Right cardiac atrium (tissue), 5 donors: ENCODE results near the gene KRT13. TPM values are rescaled to one million over a fixed set of nuclear protein-coding genes. Genes with fewer than 3 reads are reported as not detected.
"Not testable (repeated sequence)": the region's sequence is repeated elsewhere in the genome, so short reads cannot be mapped to it uniquely, and the experiment has no call there.

Experiments used
- ATAC-seq, 2 donors: fragments of 200-7000 bp; cut with Tn5 transposase; one replicate each; pipeline versions ENCODE4 v1.8.0 to v1.9.1; 2020; ENCODE audit warnings: moderate library complexity in 2 of 2, mild to moderate bottlenecking in 1 of 2
- DNase-seq, 3 donors: peaks; one replicate each; pipeline ENCODE4 v3.0.0-alpha.2; 2020
- H3K27ac ChIP-seq: one replicate; pipeline ENCODE4 v1.5.1; 2013; ENCODE audit warnings: mild to moderate bottlenecking, low read length, control low read depth, moderate library complexity
- H3K27me3 ChIP-seq: one replicate; pipeline ENCODE4 v1.6.1; 2013; ENCODE audit not compliant: control insufficient read depth, insufficient read depth
- H3K4me1 ChIP-seq: one replicate; pipeline ENCODE4 v1.6.1; 2013; ENCODE audit warnings: low read length; ENCODE audit not compliant: control insufficient read depth, insufficient read depth
- H3K4me3 ChIP-seq: one replicate; pipeline ENCODE4 v1.5.1; 2013; ENCODE audit warnings: low read length, control low read depth
- H3K9me3 ChIP-seq: one replicate; pipeline ENCODE4 v1.6.1; 2013; ENCODE audit warnings: low read length; ENCODE audit not compliant: control insufficient read depth
- WGBS: extraction: QIAGEN DNeasy Blood & Tissue Kit; methylation state at CpG from one replicate; pipeline ENCODE4 v1.1.7; 2013; 5-methylcytosine and 5-hydroxymethylcytosine counted together
- intact Hi-C, 4 donors: fragments of 100-400 bp; cut with DNase I; formaldehyde crosslinking; loops; one replicate each; pipeline versions ENCODE4 v1.11.0 to v1.14.0; 2022 to 2023
- polyA plus RNA-seq: library from polyadenylated mRNA; stranded (reverse); fragments of 200-250 nt; gene quantifications from one replicate; pipeline ENCODE4 v1.2.3, GENCODE V29; 2013
- total RNA-seq, 4 donors: library from RNA; stranded (reverse); fragmentation: NEBNext Ultra II Directional; extraction: Animal tissue kit (Norgen Biotek cat#: 25700); gene quantifications; one replicate each; pipeline ENCODE4 v1.2.1, GENCODE V29; 2021
- donor health status: healthy with polysubstance abuse.
- donor health status: DM: no; HTN: yes; CAD: no.
- donor health status: DM: no; HTN: no; CAD: no.
- donor health status: DM: no; HTN: yes; CAD: no; lungs with severe emphysema.
- donor health status: DM: yes; HTN: yes; CAD: no.

KRT13 gene
- total and polyA plus RNA-seq, 5 donors = 2.1 TPM; not detected in 4

- no peak overlapping the region for H3K27ac ChIP-seq
- no peak for DNase-seq
- no peaks in the 10 kb centered on the region for H3K4me1 ChIP-seq
- no peak overlapping the region for H3K4me3 ChIP-seq
- no peaks in the 10 kb centered on the region for H3K9me3 ChIP-seq
- intact Hi-C loops = loop anchor here (5.0 to 10.0 kb wide), 5 partner anchors 100 to 642 kb away; no protein-coding TSS in a partner anchor
- over 99% methylated on average over 3 of the region's 3 CpGs for WGBS
- H3K27me3 ChIP-seq = no peaks in the 10 kb centered on the region
- no peak for ATAC-seq
Observed at GRCh38 chr17:41546819-41547218, 41.4 kb upstream of the KRT13 start.

GRCh38 chr17:41545829-41546410 is 40.5 kb upstream of the KRT13 start:
- Histone ChIP-seq H3K27ac (no peak overlapping the region), H3K4me1 (no peaks in the 10 kb centered on the region), H3K4me3 (no peak overlapping the region), H3K9me3 (no peaks in the 10 kb centered on the region), H3K27me3 (no peaks in the 10 kb centered on the region)
- DNase-seq = no peak
- no peak for ATAC-seq
- 81% methylated on average over 13 of the region's 13 CpGs for WGBS
- intact Hi-C loops = loop anchor here (5.0 to 10.0 kb wide), 5 partner anchors 101 to 641 kb away; no protein-coding TSS in a partner anchor

GRCh38 chr17:41544935-41545334 is 39.5 kb upstream of the KRT13 start:
- Histone ChIP-seq H3K9me3 (no peaks in the 10 kb centered on the region), H3K27ac (no peak overlapping the region), H3K4me1 (no peaks in the 10 kb centered on the region), H3K4me3 (no peak overlapping the region), H3K27me3 (no peaks in the 10 kb centered on the region)
- ATAC-seq (no peak), DNase-seq (no peak)
- WGBS = 91% methylated on average over 5 of the region's 5 CpGs
- intact Hi-C loops = loop anchor here (5.0 to 10.0 kb wide), 5 partner anchors 102 to 640 kb away; no protein-coding TSS in a partner anchor

- no peak overlapping the region for H3K4me3 ChIP-seq
- intact Hi-C loops = loop anchor here in 2 of 4 donors (10.0 kb wide), 2 partner anchors 630 to 640 kb away; no protein-coding TSS in a partner anchor
- no peaks in the 10 kb centered on the region for H3K4me1 ChIP-seq
- H3K9me3 ChIP-seq = no peaks in the 10 kb centered on the region
- DNase-seq (no peak), ATAC-seq (no peak)
- H3K27me3 ChIP-seq = no peaks in the 10 kb centered on the region
- no peak overlapping the region for H3K27ac ChIP-seq
- 49% methylated on average over 5 of the region's 5 CpGs for WGBS
Observed at GRCh38 chr17:41544491-41544892, 39.1 kb upstream of the KRT13 start.

GRCh38 chr17:41542786-41543185 is 37.4 kb upstream of the KRT13 start:
- not testable (repeated sequence) for H3K4me3 ChIP-seq, H3K9me3 ChIP-seq, H3K27me3 ChIP-seq, H3K4me1 ChIP-seq, H3K27ac ChIP-seq, DNase-seq, ATAC-seq
- intact Hi-C loops = loop anchor here in 2 of 4 donors (10.0 kb wide), 2 partner anchors 628 to 638 kb away; no protein-coding TSS in a partner anchor
- WGBS = 84% methylated on average over 10 of the region's 10 CpGs

GRCh38 chr17:41542357-41542756 is 36.9 kb upstream of the KRT13 start:
- H3K4me3 ChIP-seq = no peak overlapping the region
- no peaks in the 10 kb centered on the region for H3K9me3 ChIP-seq
- no peaks in the 10 kb centered on the region for H3K27me3 ChIP-seq
- no peak overlapping the region for H3K27ac ChIP-seq
- 58% methylated on average over 2 of the region's 2 CpGs for WGBS
- intact Hi-C loops = loop anchor here in 2 of 4 donors (10.0 kb wide), 2 partner anchors 628 to 638 kb away; no protein-coding TSS in a partner anchor
- no peak for ATAC-seq
- no peaks in the 10 kb centered on the region for H3K4me1 ChIP-seq
- DNase-seq = no peak

- DNase-seq = no peak
- H3K9me3 ChIP-seq = no peaks in the 10 kb centered on the region
- H3K4me1 ChIP-seq = no peaks in the 10 kb centered on the region
- intact Hi-C loops = loop anchor here in 2 of 4 donors (10.0 kb wide), 2 partner anchors 626 to 636 kb away; no protein-coding TSS in a partner anchor
- no peak overlapping the region for H3K27ac ChIP-seq
- ATAC-seq = no peak
- no peak overlapping the region for H3K4me3 ChIP-seq
- H3K27me3 ChIP-seq = no peaks in the 10 kb centered on the region
- WGBS = 77% methylated on average over 10 of the region's 10 CpGs
Observed at GRCh38 chr17:41540921-41541625, 35.7 kb upstream of the KRT13 start.

GRCh38 chr17:41539979-41540701 is 34.7 kb upstream of the KRT13 start:
- ATAC-seq = no peak
- H3K4me1 ChIP-seq = no peaks in the 10 kb centered on the region
- H3K27ac ChIP-seq = no peak overlapping the region
- DNase-seq = no peak
- intact Hi-C loops = loop anchor here in 2 of 4 donors (10.0 kb wide), 2 partner anchors 625 to 635 kb away; no protein-coding TSS in a partner anchor
- 64% methylated on average over 7 of the region's 7 CpGs for WGBS
- H3K27me3 ChIP-seq = no peaks in the 10 kb centered on the region
- H3K4me3 ChIP-seq = no peak overlapping the region
- no peaks in the 10 kb centered on the region for H3K9me3 ChIP-seq

GRCh38 chr17:41539071-41539492 is 33.7 kb upstream of the KRT13 start:
- Histone ChIP-seq H3K27me3 (no peaks in the 10 kb centered on the region), H3K27ac (no peak overlapping the region), H3K4me3 (no peak overlapping the region), H3K9me3 (no peaks in the 10 kb centered on the region), H3K4me1 (no peaks in the 10 kb centered on the region)
- WGBS = 64% methylated on average over 5 of the region's 5 CpGs
- DNase-seq (no peak), ATAC-seq (no peak)
- intact Hi-C loops = no loop called here

- H3K4me3 ChIP-seq = no peak overlapping the region
- 62% methylated on average over 5 of the region's 5 CpGs for WGBS
- no peak for DNase-seq
- no peak overlapping the region for H3K27ac ChIP-seq
- ATAC-seq = no peak
- intact Hi-C loops = no loop called here
- H3K27me3 ChIP-seq = no peaks in the 10 kb centered on the region
- H3K9me3 ChIP-seq = no peaks in the 10 kb centered on the region
- no peaks in the 10 kb centered on the region for H3K4me1 ChIP-seq
Observed at GRCh38 chr17:41538565-41538991, 33.2 kb upstream of the KRT13 start.

- intact Hi-C loops = no loop called here
- ATAC-seq (no peak), DNase-seq (no peak)
- H3K4me1 ChIP-seq = no peaks in the 10 kb centered on the region
- WGBS = 76% methylated on average over 9 of the region's 9 CpGs
- no peak overlapping the region for H3K4me3 ChIP-seq
- H3K9me3 ChIP-seq = no peaks in the 10 kb centered on the region
- H3K27me3 ChIP-seq = no peaks in the 10 kb centered on the region
- no peak overlapping the region for H3K27ac ChIP-seq
Observed at GRCh38 chr17:41537990-41538389, 32.6 kb upstream of the KRT13 start.
